ENCODE results near the gene TTC21B. TPM values are rescaled to one million over a fixed set of nuclear protein-coding genes. Genes with fewer than 3 reads are reported as not detected.

TTC21B gene
- total RNA-seq, 2 experiments from 2014 or later: 14.0 to 22.1 TPM

DNA sequence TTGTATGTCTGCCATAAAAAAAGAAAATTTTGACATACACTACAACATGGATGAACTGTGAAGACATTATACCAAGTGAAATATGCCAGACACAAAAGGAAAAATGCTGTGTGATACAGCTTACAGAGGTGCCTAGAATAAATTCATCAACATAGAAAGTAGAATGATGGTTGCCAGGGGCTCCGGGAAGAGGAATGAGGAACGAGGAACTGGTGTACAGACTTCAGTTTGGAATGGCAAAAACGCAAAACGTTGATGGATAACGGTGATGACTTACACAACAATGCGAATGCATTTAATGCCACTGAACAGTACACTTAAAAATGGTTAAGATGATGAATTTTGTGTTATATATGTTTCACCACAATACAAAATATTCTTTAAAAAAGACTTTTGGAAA lies 61.0 kb downstream of the TTC21B start:
- Mint-ChIP-seq H3K27me3 (no peaks in the 10 kb centered on the region), H3K36me3 (ENCODE audit: low read depth) (peaks cover 26% of the 10 kb centered on the region), H3K27ac (no peak overlapping the region), H3K9me3 (no peaks in the 10 kb centered on the region), H3K4me1 (no peaks in the 10 kb centered on the region), H3K4me3 (no peak overlapping the region)
- ChIA-PET POLR2A (no interaction called here), CTCF (no interaction called here)
- no peak for DNase-seq

DNA sequence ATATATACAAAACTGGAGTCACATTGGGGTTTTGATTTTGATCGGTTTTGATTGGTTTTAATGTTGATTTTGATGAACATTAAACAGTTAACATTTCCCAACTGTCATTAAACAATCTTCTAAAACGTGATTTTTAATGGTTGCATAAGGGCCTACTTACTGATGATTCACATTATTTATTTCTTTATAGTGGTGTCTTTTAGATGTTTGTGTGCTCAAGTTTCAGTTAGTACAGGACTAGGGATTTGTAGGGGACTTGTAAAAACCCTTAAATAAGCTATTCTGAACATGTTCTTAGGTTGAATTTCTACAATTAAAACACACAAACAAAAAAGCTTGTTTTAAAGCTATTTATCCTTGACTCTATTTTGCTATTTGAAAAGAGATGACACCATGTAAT lies 61.6 kb downstream of the TTC21B start:
- CTCF ChIA-PET: no interaction called here
- no peaks in the 10 kb centered on the region for H3K27me3 Mint-ChIP-seq
- DNase-seq: no peak
- POLR2A ChIA-PET: no interaction called here
- no peak overlapping the region for H3K27ac Mint-ChIP-seq
- no peaks in the 10 kb centered on the region for H3K4me1 Mint-ChIP-seq
- no peak overlapping the region for H3K4me3 Mint-ChIP-seq
- H3K36me3 Mint-ChIP-seq (ENCODE audit: low read depth): peaks cover 24% of the 10 kb centered on the region
- no peaks in the 10 kb centered on the region for H3K9me3 Mint-ChIP-seq

GRCh38 chr2:165891345-165891744 lies 62.2 kb downstream of the TTC21B start:
- no peaks in the 10 kb centered on the region for H3K9me3 Mint-ChIP-seq
- H3K36me3 Mint-ChIP-seq (ENCODE audit: low read depth): peaks cover 23% of the 10 kb centered on the region
- ChIA-PET POLR2A (no interaction called here), CTCF (no interaction called here)
- no peaks in the 10 kb centered on the region for H3K27me3 Mint-ChIP-seq
- no peaks in the 10 kb centered on the region for H3K4me1 Mint-ChIP-seq
- H3K4me3 Mint-ChIP-seq: no peak overlapping the region
- no peak for DNase-seq
- H3K27ac Mint-ChIP-seq: no peak overlapping the region

DNA sequence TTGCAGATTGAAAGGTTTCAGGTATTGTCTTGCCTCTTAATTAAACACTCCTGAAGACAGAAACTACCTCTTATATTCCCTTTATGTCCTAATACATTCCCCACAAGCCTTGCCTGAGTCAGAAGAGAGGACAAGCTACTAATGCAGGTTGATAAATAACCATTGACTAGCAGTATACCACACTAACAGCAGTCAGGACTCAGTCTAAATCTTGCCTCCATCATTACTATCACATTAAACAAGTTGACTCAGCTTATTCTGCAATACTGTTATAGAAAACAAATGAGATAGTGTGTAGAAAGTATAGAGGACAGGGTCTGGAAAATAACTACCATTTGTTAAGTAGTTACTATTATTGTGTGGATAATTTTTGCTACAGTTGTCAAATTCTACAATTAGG lies 63.8 kb downstream of the TTC21B start:
- H3K27me3 Mint-ChIP-seq: no peaks in the 10 kb centered on the region
- CTCF ChIA-PET: no interaction called here

GRCh38 chr2:165889158-165889557 lies 64.4 kb downstream of the TTC21B start:
- no peaks in the 10 kb centered on the region for H3K9me3 Mint-ChIP-seq
- no peak overlapping the region for H3K4me3 Mint-ChIP-seq
- H3K4me1 Mint-ChIP-seq: no peaks in the 10 kb centered on the region
- no peak for DNase-seq
- ChIA-PET CTCF (interaction anchor here (1.0 kb wide), 1 partner anchor 14 kb away, joined by 3 read pairs; no protein-coding TSS in a partner anchor), POLR2A (no interaction called here)
- H3K27ac Mint-ChIP-seq: no peak overlapping the region
- H3K36me3 Mint-ChIP-seq (ENCODE audit: low read depth): peaks cover 24% of the 10 kb centered on the region
- no peaks in the 10 kb centered on the region for H3K27me3 Mint-ChIP-seq

More for the DNA sequence above, 63.8 kb downstream of the TTC21B start:
- peaks cover 23% of the 10 kb centered on the region for H3K36me3 Mint-ChIP-seq (ENCODE audit: low read depth)
- no peak overlapping the region for H3K4me3 Mint-ChIP-seq
- H3K9me3 Mint-ChIP-seq: no peaks in the 10 kb centered on the region
- H3K4me1 Mint-ChIP-seq: no peaks in the 10 kb centered on the region
- POLR2A ChIA-PET: no interaction called here
- no peak for DNase-seq
- no peak overlapping the region for H3K27ac Mint-ChIP-seq

DNA sequence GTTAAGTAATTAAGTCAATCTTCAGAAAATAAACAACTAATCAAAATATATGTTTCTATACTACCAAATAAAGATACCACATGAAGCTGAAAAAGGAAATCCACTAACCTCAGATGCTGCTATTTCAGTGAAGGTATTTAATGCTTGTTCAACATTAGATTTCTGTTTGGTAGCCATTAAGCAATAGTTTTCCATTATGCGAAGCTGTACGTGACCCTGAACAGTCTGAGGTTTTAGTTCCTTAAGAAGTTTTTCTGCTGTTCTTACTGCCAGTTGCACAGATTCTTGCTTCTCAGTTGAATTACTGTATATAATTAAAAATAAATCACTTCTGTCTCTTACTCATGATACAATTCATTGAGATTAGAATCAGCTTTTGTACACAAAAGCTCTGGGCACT lies 65.4 kb downstream of the TTC21B start:
- CTCF ChIA-PET: interaction anchor here (1.0 kb wide), 2 partner anchors 13 to 15 kb away, joined by 3 read pairs; no protein-coding TSS in a partner anchor
- no peaks in the 10 kb centered on the region for H3K4me1 Mint-ChIP-seq
- POLR2A ChIA-PET: no interaction called here
- no peaks in the 10 kb centered on the region for H3K9me3 Mint-ChIP-seq
- no peak for DNase-seq
- H3K4me3 Mint-ChIP-seq: no peak overlapping the region
- H3K27me3 Mint-ChIP-seq: no peaks in the 10 kb centered on the region
- H3K27ac Mint-ChIP-seq: no peak overlapping the region
- peaks cover 25% of the 10 kb centered on the region for H3K36me3 Mint-ChIP-seq (ENCODE audit: low read depth)

DNA sequence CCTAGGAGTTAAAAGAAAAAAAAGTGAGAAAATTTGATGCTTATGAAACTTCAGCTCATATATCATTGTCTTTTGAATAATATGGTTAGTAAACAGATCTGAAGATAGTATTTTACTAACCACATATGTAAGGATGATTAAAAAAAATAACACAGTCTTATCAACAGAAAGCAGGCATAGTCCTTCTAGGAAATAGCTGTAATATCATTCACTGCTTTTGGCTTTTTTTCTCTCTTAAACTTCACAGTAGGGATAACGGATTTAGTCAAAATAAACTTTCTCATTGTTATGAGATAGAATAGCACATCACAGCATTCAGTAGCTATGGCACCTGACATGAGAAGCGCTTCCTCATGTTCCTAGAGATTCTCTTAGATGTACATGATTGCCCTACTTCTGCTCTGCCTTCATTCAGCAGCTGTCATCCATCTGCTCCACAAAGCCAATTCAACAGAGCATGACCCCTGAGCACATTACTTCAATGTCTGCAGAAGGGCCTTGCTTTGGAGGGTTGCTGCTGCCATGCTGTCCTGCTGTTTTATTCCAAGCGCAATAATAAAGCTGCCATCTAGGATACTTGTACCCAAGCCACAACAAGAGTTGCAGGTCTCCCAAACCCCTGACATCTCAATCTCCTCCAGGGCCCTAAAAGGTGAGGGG lies 67.0 kb downstream of the TTC21B start:
- no peaks in the 10 kb centered on the region for H3K9me3 Mint-ChIP-seq
- no peak overlapping the region for H3K4me3 Mint-ChIP-seq
- no peak overlapping the region for H3K27ac Mint-ChIP-seq
- peaks cover 26% of the 10 kb centered on the region for H3K36me3 Mint-ChIP-seq (ENCODE audit: low read depth)
- no peaks in the 10 kb centered on the region for H3K4me1 Mint-ChIP-seq
- ChIA-PET POLR2A (no interaction called here), CTCF (no interaction called here)
- no peaks in the 10 kb centered on the region for H3K27me3 Mint-ChIP-seq
- DNase-seq: no peak

- peak overlapping the region; percentile 25 for H3K27ac Mint-ChIP-seq
- POLR2A ChIA-PET: no interaction called here
- H3K36me3 Mint-ChIP-seq (ENCODE audit: low read depth): peaks cover 16% of the 10 kb centered on the region
- H3K4me1 Mint-ChIP-seq: peaks cover 28% of the 10 kb centered on the region
- H3K9me3 Mint-ChIP-seq: no peaks in the 10 kb centered on the region
- no peak overlapping the region for H3K4me3 Mint-ChIP-seq
- no peak for DNase-seq
- H3K27me3 Mint-ChIP-seq: no peaks in the 10 kb centered on the region
- CTCF ChIA-PET: no interaction called here
Measured at GRCh38 chr2:165877565-165878550, 75.7 kb downstream of the TTC21B start.

DNA sequence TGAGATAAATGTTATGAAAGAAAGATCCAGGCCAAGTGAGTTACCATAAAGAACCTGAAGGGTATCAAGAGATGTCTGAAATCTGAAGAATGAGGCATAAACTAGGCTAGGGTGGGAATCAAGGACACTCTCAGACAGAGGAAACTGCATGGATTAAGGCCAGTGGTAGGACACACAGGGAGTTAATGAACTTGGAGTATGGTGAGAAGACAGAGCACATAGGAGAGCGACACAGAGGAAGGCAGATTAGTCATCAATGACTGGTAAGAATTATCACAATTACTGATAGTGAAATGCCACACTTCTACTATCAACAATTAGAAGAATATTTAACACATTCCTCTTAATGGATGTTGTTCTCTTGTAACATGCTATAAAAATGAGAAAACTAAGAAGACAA lies 76.9 kb downstream of the TTC21B start:
- H3K9me3 Mint-ChIP-seq: no peaks in the 10 kb centered on the region
- H3K27me3 Mint-ChIP-seq: no peaks in the 10 kb centered on the region
- H3K36me3 Mint-ChIP-seq (ENCODE audit: low read depth): peaks cover 13% of the 10 kb centered on the region
- H3K4me3 Mint-ChIP-seq: no peak overlapping the region
- CTCF ChIA-PET: no interaction called here
- H3K4me1 Mint-ChIP-seq: peaks cover 28% of the 10 kb centered on the region
- DNase-seq: no peak
- POLR2A ChIA-PET: no interaction called here
- peak overlapping the region; percentile 1 for H3K27ac Mint-ChIP-seq

DNA sequence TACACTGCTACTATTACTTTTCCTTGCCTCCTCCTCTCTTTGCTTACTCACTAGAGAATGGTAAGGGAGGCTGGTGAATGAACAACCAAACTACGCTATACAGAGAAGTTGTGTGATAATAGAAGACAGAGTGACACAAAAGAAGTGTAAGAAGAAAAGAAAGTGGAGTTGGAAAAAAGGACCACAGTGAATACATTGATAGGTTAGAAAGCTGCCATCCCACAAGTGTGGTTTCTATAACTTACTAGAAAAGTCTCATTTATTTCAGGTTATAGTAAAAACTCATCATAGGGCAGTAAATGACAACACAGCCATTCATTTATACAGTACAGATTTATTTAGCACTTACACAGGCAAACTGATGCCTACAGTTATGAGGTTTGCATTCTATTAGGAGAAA lies 77.3 kb downstream of the TTC21B start:
- H3K4me1 Mint-ChIP-seq: peaks cover 28% of the 10 kb centered on the region
- DNase-seq: no peak
- peaks cover 10% of the 10 kb centered on the region for H3K36me3 Mint-ChIP-seq (ENCODE audit: low read depth)
- H3K4me3 Mint-ChIP-seq: no peak overlapping the region
- H3K27me3 Mint-ChIP-seq: no peaks in the 10 kb centered on the region
- ChIA-PET CTCF (no interaction called here), POLR2A (no interaction called here)
- H3K9me3 Mint-ChIP-seq: no peaks in the 10 kb centered on the region
- H3K27ac Mint-ChIP-seq: no peak overlapping the region

GRCh38 chr2:165874445-165875039 lies 79.0 kb downstream of the TTC21B start:
- no peak overlapping the region for H3K4me3 Mint-ChIP-seq
- peaks cover 28% of the 10 kb centered on the region for H3K4me1 Mint-ChIP-seq
- H3K36me3 Mint-ChIP-seq (ENCODE audit: low read depth): peaks cover 3% of the 10 kb centered on the region
- ChIA-PET CTCF (interaction anchor here (0.6 to 1.6 kb wide), 13 partner anchors 9 to 858 kb away, joined by 3 to 7 read pairs (median 4); partner anchors contain the start of gene TTC21B), POLR2A (no interaction called here)
- peak; percentile 49 for DNase-seq
- H3K27me3 Mint-ChIP-seq: no peaks in the 10 kb centered on the region
- no peaks in the 10 kb centered on the region for H3K9me3 Mint-ChIP-seq
- peak overlapping the region; percentile 76 for H3K27ac Mint-ChIP-seq

GRCh38 chr2:165872101-165872791 lies 81.3 kb downstream of the TTC21B start:
- Mint-ChIP-seq H3K4me3 (no peak overlapping the region), H3K36me3 (ENCODE audit: low read depth) (no peaks in the 10 kb centered on the region), H3K9me3 (no peaks in the 10 kb centered on the region), H3K27ac (no peak overlapping the region), H3K4me1 (peaks cover 18% of the 10 kb centered on the region), H3K27me3 (no peaks in the 10 kb centered on the region)
- DNase-seq: no peak
- ChIA-PET CTCF (interaction anchor here (0.9 to 1.2 kb wide), 3 partner anchors 10 to 465 kb away, joined by 3 read pairs; no protein-coding TSS in a partner anchor), POLR2A (no interaction called here)

Data from activated CD4-positive, alpha-beta T cell treated with anti-CD3 and anti-CD28 coated beads, Interleukin-2, amount 10 ng/mL, durations not matched to agents 7 days and 5 days (primary cell).